Activated CD4-positive, CD25-positive, alpha-beta regulatory T cell treated with anti-CD3 and anti-CD28 coated beads, Interleukin-2, amount 50 U/mL, for 24 hours (primary cell): ENCODE data around the gene MBNL3.

Source experiments
- ATAC-seq, 2 donors: fragments of 150-1000 bp; cut with Tn5 transposase; one replicate each; pipeline ENCODE4 v1.10.0; 2021; ENCODE audit warnings: mild to moderate bottlenecking in 1 of 2, moderate library complexity in 1 of 2

MBNL3 gene

GRCh38 chrX:132488819-132489577, at the start of gene MBNL3:
Gene MBNL3, minus strand, starts transcription at chrX:132489038. Its CDS starts 49,427 bp downstream, at chrX:132439611.
- ATAC-seq: peak; percentile 66 to 67

DNA sequence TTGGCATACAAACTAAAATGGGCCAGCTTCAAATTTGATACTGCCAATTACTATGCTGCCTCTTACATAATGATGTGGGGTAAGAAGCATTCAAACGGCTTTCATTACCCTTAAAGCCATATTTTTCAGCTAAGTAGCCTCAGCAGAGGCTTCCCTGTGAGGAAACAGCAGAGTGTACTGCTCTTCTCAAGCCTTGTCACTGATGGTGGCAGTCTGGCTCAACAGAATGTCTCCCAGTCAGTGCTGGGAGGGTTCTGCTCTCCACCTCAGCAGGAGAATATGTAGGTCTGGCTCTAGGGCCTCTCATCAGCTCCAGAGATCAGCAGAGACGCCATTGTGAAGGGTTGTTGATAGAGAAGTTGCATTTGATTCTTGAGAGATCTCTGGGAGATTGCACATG, 44.6 kb upstream of the MBNL3 start:
- ATAC-seq: no peak

- no peak for ATAC-seq
Measured at GRCh38 chrX:132532913-132533312, 44.1 kb upstream of the MBNL3 start.

- no peak for ATAC-seq
Measured at GRCh38 chrX:132532097-132532496, 43.3 kb upstream of the MBNL3 start.

GRCh38 chrX:132520792-132521191, 32.0 kb upstream of the MBNL3 start:
- ATAC-seq: no peak

GRCh38 chrX:132520213-132520612, 31.4 kb upstream of the MBNL3 start:
- no peak for ATAC-seq

- no peak for ATAC-seq
Measured at GRCh38 chrX:132518401-132518800, 29.6 kb upstream of the MBNL3 start.

- no peak for ATAC-seq
Measured at GRCh38 chrX:132508834-132509233, 20.0 kb upstream of the MBNL3 start.

DNA sequence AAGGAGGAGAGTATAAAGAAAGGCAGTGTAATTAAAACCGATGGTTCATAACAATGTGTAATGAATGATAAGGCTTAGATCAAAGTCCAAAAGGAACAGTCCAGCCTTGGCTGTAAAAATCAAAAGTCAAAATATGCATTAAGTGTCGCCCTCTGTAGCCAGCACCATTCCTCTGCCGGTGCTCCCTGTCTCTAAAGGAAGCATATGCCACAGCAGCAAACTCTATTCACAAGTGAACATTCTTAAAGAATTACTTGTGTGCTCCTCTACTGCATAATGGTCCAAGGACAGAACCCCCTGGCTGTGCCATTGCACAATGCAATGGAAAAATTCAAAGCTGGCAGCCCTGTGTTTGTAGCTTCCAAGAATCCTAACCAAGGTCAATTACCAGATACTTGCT, 16.3 kb upstream of the MBNL3 start:
- no peak for ATAC-seq

- ATAC-seq: no peak
Measured at GRCh38 chrX:132504417-132504816, 15.6 kb upstream of the MBNL3 start.

DNA sequence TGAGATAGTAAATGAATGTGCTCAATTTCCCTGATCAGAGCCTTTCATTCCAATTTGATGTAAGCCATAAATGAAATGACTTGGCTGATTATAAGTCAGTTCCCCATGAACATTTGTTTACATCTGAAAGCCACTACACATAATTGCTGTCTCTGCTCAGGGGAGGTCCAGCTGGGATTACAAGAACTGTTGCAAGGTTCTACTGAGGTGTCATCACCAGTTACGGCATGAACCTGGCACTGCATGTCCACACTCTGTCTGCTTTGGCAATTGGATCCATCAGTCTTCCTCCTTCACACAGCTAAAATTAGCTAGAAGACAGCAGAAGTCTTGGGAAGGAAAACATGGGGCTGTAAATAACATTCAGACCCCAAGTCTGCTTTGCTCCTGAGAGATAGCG, 12.8 kb upstream of the MBNL3 start:
- ATAC-seq: no peak

DNA sequence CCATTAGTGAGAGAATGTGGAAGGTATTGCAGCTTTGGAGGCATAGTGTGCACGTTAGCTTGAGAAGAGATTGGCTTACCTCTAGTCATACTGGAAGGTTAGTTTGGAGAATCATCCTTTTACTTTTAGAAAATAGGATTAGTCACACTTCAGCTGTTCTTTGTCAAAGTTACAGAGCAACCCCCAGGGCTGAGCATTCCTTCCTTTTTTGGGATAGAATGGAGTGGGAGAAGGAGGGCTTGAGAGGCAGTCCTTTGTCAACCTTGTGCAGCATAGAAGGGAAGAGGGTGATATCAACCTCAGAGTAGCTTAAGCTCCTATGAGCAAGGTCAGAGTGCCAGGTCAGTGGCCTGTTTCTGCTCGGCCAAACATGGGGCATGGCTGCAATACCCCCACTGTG, 8.6 kb upstream of the MBNL3 start:
- no peak for ATAC-seq

DNA sequence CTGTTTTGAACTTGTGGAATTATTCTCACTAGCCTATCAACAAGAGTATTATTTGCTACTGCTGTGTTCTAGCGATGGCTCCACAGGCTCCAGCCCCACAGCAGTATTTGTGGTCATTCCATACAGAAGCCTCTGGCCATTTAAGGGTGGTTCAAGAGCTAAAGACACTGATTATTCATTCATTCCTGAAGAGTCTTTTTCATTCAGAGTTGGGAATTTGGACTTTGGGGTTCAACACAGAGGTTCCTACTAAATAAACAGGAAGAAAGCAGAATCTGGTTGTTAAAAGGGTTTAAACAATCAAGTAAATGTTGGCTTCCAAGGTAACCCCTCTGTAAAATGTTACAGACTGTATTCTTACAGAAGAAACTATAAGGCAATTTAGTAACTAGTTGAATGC, 4.3 kb upstream of the MBNL3 start:
- ATAC-seq: no peak

DNA sequence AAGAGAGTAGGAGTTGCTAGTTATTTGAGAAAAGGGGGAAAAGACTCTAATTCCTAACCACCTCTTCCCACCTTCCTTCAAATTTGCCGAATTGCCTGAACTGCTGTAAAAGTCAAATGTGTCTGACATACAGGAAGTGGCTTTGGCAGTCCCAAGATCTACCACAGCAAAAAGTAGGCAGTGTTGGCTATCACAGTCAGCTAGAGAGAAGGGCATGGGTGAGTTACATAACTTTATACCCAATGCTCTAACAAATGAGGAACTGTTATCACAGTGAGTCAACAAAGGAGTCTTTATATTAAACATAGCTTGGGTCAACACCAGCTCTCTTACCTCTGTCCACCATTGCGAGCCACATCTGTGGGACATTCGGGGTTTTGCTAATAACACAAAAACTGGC, 2.4 kb upstream of the MBNL3 start:
- ATAC-seq: peak; percentile 21 to 27

DNA sequence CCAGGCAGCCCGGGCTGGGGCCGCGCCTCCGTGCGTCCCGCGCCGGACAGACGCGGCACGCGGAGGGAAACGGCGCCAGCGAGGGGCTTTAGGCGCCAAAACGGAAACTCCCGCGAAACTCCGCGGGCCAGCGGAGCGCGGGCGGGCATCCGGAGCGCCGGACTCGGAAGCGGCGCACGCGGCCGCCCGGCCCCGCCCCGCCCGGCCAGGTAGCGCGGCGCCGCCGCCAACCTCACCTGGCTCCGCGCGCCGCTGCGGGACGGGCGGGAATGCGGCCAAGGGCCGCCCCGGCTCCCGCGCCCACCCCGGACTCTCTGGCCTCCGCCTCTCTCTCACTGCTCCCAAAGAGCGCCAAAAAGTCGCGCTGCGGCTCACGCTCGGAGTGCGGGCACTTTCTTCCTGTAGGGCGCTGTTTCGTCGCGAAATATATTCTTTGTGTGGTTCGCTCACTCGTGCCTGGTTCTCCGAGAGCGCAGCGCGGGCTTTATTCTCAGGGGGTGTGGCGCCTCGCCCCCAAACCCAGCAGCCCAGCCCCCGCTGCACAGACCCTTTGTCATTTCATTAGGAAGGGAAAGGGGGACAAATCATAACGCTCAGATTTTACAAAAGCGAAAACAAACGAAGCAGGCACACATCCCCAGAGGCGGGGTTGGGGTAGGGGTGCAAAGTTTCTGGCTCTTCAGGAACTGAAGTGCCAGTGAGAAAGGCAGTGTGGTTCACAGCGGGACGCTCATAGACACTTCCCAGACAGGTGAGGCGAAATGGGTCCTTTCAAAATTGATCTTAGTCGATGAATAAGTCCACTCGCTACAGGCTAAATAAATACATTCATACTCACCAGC, 961 bp upstream of the MBNL3 start:
- peak; percentile 23 to 34 for ATAC-seq

DNA sequence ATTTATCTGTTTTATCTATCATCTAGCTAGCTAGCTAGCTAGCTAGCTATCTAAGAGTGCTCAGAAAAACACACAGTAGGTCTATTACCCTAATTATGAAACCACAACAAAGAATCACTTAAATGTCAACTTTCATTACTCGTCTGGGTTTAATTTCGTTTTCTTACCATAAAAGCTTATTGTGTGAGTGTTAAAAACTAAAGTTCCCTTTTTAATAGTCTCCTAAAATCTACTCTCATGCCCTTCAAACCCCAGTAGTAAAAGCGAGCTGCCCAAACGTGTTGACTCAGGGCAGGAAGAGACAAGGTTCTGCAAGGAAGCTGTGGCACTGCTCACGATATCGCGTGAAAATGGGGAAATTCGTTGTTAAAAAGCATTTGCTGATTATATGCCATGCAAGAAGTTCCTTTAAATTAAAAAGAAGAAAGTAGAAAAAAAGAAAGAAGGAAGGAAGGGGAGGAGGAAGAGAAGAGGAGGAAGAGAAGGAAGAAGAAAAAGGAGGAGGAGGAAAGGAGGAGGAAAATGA, 595 bp downstream of the MBNL3 start:
- ATAC-seq: peak; percentile 44 to 54

DNA sequence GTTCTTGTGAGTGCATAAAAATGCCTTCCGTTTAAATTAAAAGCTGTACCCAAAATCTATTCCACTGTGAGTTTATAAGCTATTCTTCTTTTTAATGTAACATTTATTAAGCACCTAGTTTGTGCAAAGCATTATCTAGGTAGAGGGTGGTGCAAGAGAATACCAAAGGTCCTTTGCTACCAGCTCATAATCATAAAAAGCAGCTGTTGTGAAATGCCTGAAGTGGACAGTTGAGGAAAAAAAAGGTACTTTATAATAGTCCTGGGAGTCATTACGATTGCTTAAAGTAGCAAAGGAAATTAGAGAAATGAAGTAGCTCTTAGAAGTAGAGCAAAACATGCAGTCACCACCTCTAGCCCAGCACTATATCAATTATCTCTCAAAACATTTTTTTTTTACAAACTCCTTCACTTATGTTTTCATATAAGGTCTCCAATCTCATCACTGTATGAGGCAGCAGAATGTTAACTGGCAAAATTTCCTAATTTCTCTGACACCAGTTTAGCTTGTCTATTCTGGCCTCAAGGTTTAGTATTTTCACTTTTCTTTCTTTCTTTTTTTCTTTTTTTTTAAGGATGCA, 2.1 kb downstream of the MBNL3 start:
- ATAC-seq: no peak

- ATAC-seq: no peak
Measured at GRCh38 chrX:132483951-132484350, 4.9 kb downstream of the MBNL3 start.

- no peak for ATAC-seq
Measured at GRCh38 chrX:132483488-132483887, 5.3 kb downstream of the MBNL3 start.

DNA sequence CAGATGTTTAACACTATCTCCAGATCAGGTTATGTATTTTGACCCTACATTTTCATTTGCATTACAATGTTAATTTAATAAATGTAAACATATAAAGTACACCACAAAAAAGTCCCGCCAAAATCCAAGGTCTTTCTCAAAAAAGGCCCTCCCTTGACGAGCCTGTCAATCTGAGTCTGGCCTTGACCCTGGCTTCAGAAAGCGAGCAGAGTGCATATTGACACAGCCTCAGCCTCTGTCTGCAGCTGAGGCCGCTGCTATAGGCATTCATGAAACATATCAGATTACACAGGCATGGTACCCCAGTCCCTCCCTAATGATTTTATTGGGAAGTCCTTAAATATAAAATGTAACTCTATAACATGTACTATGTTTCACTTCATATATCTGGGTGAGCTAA, 6.2 kb downstream of the MBNL3 start:
- no peak for ATAC-seq

DNA sequence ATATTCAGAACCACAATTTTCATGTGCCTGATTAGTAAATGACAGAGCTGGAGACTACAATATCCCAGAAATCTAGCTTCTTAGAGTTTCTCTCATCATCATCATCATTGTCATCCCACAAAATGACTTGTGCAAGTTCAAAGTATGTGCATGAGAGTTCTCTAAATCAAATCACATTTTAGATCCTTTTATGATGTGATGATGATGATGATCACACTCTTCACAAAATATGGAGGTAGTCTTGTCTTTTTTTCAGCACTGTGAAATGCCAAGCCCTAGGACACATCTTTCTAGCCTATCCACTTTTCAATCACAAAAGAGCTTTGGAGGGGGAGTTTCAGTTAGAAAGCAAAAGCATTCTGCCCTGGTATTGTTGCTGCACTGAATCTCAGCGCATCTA, 7.4 kb downstream of the MBNL3 start:
- ATAC-seq: no peak

DNA sequence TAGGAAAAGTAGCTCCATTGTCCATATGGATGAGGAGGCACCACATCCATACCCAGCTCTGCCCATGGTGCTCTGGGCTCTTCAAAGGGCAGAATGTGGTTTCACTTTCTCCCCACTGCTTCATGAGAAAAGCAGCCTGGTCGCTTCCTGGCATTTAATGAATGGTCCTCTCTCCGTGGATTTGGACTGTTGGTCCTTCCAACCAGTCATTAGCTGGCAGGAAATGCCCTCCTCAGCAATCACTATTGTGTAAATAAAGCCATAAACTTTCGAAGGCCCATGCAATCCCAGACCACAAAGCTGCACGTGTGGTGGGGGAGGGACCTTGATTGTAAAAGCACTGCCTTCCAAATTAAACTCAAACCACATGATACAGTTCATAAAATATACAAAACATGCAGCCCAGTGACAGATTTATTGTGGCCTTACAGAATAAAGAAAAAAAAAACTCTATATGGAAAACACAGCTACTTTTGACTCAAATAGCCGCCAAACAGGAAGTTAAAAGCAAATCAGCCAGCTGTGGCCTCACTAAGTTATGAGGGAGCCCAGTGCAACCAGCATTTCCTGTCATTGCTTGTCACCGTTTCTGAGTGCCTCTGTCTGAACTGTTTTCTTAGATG, 8.1 kb downstream of the MBNL3 start:
- ATAC-seq: peak; percentile 69 to 74
